Measurements from ENCODE around the gene KCNMA1. TPM values are rescaled to one million over a fixed set of nuclear protein-coding genes. Genes with fewer than 3 reads are reported as not detected.

The KCNMA1 gene
- total and polyA plus RNA-seq, 7 donors = 15.3 to 427 (median 256) TPM

DNA sequence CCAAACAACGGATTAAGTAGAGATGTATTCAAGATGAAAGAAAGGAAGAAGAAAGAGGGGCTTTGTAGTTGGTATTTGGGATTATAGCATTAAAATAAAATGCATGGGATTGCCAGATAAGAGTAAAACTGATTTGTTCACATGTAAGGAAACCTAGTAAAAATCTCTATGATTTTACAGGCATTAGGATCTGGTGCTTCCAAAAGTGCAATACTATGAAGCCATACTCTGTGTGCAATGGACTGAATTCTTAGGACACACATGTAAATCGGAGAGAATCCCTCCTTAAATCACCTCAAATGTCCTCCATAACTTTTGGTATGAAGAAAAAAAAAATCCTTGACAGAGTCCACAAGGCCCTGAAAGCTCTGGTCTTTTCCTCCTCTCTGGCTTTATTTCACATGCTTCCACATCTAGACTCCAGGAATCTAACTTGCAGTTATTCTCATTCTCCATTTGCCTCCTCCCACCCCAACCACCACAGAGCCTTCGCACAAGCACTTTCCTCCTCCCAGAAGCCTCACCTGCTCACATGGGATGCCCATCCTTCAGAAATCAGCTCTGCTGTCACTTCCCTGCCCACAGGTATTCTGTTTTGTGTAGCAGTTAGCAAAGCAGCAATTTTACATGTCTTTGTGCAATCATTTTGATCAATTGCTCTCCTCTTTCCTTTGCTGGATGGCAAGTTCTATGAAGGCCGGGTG lies 378.3 kb downstream of the KCNMA1 start:
- no peak for DNase-seq
- no peaks in the 10 kb centered on the region for H3K9me3 ChIP-seq
- WGBS, 2 donors = 87 to 88% methylated on average over 4 of the region's 4 CpGs
- intact Hi-C loops (cut with DNase I) = loop anchor here (2.0 kb wide), 1 partner anchor 71 kb away; no protein-coding TSS in a partner anchor
- peaks cover 0 to 20% (median 7%) of the 10 kb centered on the region in 4 donors for H3K4me1 ChIP-seq
- no peaks in the 10 kb centered on the region for H3K27me3 ChIP-seq
- no peak overlapping the region for H3K4me3 ChIP-seq
- TF ChIP-seq POLR2A (IDR thresholded peaks at IDR 0.05) (no peak), EP300 (IDR thresholded peaks at IDR 0.05) (no peak), POLR2AphosphoS5 (IDR thresholded peaks at IDR 0.05) (no peak)
- TF ChIP-seq, protein P1, sequence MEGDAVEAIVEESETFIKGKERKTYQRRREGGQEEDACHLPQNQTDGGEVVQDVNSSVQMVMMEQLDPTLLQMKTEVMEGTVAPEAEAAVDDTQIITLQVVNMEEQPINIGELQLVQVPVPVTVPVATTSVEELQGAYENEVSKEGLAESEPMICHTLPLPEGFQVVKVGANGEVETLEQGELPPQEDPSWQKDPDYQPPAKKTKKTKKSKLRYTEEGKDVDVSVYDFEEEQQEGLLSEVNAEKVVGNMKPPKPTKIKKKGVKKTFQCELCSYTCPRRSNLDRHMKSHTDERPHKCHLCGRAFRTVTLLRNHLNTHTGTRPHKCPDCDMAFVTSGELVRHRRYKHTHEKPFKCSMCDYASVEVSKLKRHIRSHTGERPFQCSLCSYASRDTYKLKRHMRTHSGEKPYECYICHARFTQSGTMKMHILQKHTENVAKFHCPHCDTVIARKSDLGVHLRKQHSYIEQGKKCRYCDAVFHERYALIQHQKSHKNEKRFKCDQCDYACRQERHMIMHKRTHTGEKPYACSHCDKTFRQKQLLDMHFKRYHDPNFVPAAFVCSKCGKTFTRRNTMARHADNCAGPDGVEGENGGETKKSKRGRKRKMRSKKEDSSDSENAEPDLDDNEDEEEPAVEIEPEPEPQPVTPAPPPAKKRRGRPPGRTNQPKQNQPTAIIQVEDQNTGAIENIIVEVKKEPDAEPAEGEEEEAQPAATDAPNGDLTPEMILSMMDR (IDR thresholded peaks at IDR 0.05) = no peak
- H3K36me3 ChIP-seq = no peaks in the 10 kb centered on the region
- peak overlapping the region in 2 of 4 donors; percentile 9 to 26 for H3K27ac ChIP-seq

DNA sequence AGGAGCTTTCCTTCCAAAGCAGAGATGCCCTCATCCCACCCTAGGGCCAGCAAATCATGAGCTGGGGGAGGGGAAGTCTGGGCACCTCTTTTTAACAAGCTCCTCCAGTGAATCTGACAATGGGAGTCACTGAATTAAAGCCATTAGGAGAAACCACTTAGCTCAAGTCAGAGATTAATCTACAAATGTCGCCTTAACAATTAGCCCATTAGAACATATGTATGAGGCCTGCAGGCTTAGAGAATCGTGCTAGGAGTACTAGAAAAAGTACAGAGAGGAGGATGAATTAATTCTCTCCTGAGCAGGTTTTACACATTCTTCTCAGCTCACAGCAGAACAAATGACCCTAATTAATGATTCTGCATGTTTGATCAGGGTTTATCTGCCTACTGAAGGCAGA lies 381.3 kb downstream of the KCNMA1 start:
- no peak for TF ChIP-seq EP300 (IDR thresholded peaks at IDR 0.05)
- TF ChIP-seq, protein P1 (IDR thresholded peaks at IDR 0.05) = no peak
- no peak for TF ChIP-seq POLR2A (IDR thresholded peaks at IDR 0.05)
- TF ChIP-seq POLR2AphosphoS5 (IDR thresholded peaks at IDR 0.05) = no peak
- Histone ChIP-seq H3K27me3 (no peaks in the 10 kb centered on the region), H3K4me3 (no peak overlapping the region), H3K36me3 (no peaks in the 10 kb centered on the region), H3K9me3 (no peaks in the 10 kb centered on the region), H3K4me1 (peaks cover 0 to 35% (median 21%) of the 10 kb centered on the region in 4 donors), H3K27ac (peak overlapping the region in 1 of 4 donors; percentile 27)
- intact Hi-C loops (cut with DNase I) = no loop called here
- 90 to 91% methylated on average over 2 of the region's 2 CpGs for WGBS, 2 donors
- no peak for DNase-seq

DNA sequence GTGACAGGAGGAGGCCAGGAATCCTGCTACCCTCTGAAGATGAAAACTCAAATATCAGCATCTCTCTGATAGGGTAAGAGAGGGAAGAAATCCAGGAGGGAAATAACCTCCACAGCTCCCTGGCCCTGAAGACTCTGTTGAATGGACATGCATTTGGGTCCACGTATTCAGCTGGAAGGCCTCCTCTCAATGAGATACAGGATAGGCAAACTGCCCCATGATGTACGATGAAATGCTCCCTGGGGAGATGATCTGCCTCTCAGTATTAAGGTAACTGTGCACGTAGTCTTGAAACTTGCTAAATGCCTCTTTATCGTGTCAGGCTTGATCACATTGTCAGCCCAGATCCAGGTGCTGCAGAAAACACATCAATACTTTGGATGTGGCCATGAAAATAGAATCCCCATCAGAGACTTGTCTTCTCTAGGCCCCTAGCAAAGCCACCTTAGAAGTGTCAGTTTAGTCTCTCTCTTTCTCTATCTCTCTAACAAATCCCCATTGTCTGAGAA lies 384.0 kb downstream of the KCNMA1 start:
- intact Hi-C loops (cut with DNase I) = no loop called here
- 92 to 93% methylated on average over 4 of the region's 4 CpGs for WGBS, 2 donors

DNA sequence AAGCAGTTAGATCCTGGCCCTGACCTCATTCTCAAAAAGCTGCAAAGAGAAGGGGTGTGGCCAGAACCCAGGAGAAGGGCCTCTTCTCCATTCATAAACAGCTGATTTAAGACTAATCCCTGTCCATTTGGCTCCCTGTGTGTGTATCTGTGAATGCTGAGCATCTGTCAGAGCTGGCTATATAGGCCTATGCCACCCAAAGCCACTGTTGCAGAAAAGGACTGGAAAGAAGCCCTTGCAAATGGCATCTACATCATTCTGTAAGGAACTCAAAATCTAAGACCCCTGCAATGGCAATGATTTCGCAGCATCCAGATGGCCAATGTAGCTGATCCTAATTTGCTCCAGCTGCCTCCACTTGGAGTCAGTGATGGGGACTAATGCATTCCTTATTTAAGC lies 384.5 kb downstream of the KCNMA1 start:
- Histone ChIP-seq H3K4me3 (no peak overlapping the region), H3K36me3 (no peaks in the 10 kb centered on the region), H3K27ac (peak overlapping the region in 3 of 4 donors; percentile 20 to 87 (median 40)), H3K27me3 (no peaks in the 10 kb centered on the region), H3K9me3 (no peaks in the 10 kb centered on the region), H3K4me1 (peaks cover 0 to 54% (median 39%) of the 10 kb centered on the region in 4 donors)
- no peak for TF ChIP-seq POLR2AphosphoS5 (IDR thresholded peaks at IDR 0.05)
- TF ChIP-seq, protein P1 (IDR thresholded peaks at IDR 0.05) = no peak
- TF ChIP-seq POLR2A (IDR thresholded peaks at IDR 0.05) = no peak
- TF ChIP-seq EP300 (IDR thresholded peaks at IDR 0.05) = no peak
- WGBS, 2 donors = 79 to 80% methylated on average over 1 of the region's 1 CpG
- intact Hi-C loops (cut with DNase I) = no loop called here
- no peak for DNase-seq

More for the DNA sequence above, 384.0 kb downstream of the KCNMA1 start:
- Histone ChIP-seq H3K27me3 (no peaks in the 10 kb centered on the region), H3K9me3 (no peaks in the 10 kb centered on the region), H3K27ac (peak overlapping the region in 3 of 4 donors; percentile 20 to 87 (median 40)), H3K4me1 (peaks cover 0 to 49% (median 35%) of the 10 kb centered on the region in 4 donors), H3K36me3 (no peaks in the 10 kb centered on the region), H3K4me3 (no peak overlapping the region)
- DNase-seq = no peak
- no peak for TF ChIP-seq POLR2AphosphoS5 (IDR thresholded peaks at IDR 0.05)
- no peak for TF ChIP-seq POLR2A (IDR thresholded peaks at IDR 0.05)
- TF ChIP-seq, protein P1 (IDR thresholded peaks at IDR 0.05) = no peak
- TF ChIP-seq EP300 (IDR thresholded peaks at IDR 0.05) = no peak
